ENCODE measurements around the gene BPHL. TPM values are rescaled to one million over a fixed set of nuclear protein-coding genes. Genes with fewer than 3 reads are reported as not detected.
A peak's percentile ranks its signal among the peaks of the same experiment; 100 is the strongest.
"Not testable (repeated sequence)": the region's sequence is repeated elsewhere in the genome, so short reads cannot be mapped to it uniquely, and the experiment has no call there.

The BPHL gene
- total RNA-seq, 1 donor from 2014 or later: 12.7 TPM

GRCh38 chr6:3143158-3143557 lies 24.6 kb downstream of the BPHL start:
- Histone ChIP-seq H3K36me3 (peaks cover 40% of the 10 kb centered on the region), H3K4me1 (peaks cover 16% of the 10 kb centered on the region), H3K4me3 (no peak overlapping the region), H3K9me3 (no peaks in the 10 kb centered on the region), H3K27me3 (ENCODE audit: low read depth) (no peaks in the 10 kb centered on the region), H3K27ac (no peak overlapping the region)
- TF ChIP-seq, protein P1, sequence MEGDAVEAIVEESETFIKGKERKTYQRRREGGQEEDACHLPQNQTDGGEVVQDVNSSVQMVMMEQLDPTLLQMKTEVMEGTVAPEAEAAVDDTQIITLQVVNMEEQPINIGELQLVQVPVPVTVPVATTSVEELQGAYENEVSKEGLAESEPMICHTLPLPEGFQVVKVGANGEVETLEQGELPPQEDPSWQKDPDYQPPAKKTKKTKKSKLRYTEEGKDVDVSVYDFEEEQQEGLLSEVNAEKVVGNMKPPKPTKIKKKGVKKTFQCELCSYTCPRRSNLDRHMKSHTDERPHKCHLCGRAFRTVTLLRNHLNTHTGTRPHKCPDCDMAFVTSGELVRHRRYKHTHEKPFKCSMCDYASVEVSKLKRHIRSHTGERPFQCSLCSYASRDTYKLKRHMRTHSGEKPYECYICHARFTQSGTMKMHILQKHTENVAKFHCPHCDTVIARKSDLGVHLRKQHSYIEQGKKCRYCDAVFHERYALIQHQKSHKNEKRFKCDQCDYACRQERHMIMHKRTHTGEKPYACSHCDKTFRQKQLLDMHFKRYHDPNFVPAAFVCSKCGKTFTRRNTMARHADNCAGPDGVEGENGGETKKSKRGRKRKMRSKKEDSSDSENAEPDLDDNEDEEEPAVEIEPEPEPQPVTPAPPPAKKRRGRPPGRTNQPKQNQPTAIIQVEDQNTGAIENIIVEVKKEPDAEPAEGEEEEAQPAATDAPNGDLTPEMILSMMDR (IDR thresholded peaks at IDR 0.05): no peak
- intact Hi-C loops (cut with DNase I): no loop called here
- no peak for ATAC-seq
- no peak for DNase-seq

DNA sequence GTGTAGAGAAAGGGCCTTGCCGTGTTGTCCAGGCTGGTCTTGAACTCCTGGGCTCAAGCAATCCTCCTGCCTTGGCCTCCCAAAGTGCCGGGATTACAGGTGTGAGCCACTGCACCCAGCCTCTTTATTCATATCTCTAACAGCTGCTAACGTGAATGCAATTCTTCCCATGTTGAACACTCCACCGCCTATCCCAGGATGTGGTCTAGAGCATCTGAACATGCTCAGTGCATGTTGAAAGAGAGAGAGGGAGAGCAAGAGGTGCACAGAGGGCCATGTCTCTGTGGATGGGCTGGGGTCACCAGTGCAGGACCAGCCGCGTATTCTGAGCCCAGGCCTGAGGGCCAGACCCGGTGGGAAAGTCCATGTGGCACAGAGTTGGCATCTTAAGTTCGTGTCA lies 26.1 kb downstream of the BPHL start:
- no peak for DNase-seq
- Histone ChIP-seq H3K4me3 (no peak overlapping the region), H3K4me1 (peaks cover 5% of the 10 kb centered on the region), H3K9me3 (no peaks in the 10 kb centered on the region), H3K27me3 (ENCODE audit: low read depth) (no peaks in the 10 kb centered on the region), H3K36me3 (peaks cover 44% of the 10 kb centered on the region), H3K27ac (no peak overlapping the region)
- no peak for ATAC-seq
- intact Hi-C loops (cut with DNase I): no loop called here
- TF ChIP-seq, protein P1 (IDR thresholded peaks at IDR 0.05): no peak

- Histone ChIP-seq H3K27me3 (ENCODE audit: low read depth) (no peaks in the 10 kb centered on the region), H3K9me3 (no peaks in the 10 kb centered on the region), H3K4me3 (no peak overlapping the region), H3K27ac (no peak overlapping the region), H3K4me1 (no peaks in the 10 kb centered on the region), H3K36me3 (peaks cover 22% of the 10 kb centered on the region)
- intact Hi-C loops (cut with DNase I): no loop called here
- DNase-seq (no peak), ATAC-seq (no peak)
- TF ChIP-seq, protein P1 (IDR thresholded peaks at IDR 0.05): no peak
These were observed 29.6 kb downstream of the BPHL start for GRCh38 chr6:3147914-3148757.

DNA sequence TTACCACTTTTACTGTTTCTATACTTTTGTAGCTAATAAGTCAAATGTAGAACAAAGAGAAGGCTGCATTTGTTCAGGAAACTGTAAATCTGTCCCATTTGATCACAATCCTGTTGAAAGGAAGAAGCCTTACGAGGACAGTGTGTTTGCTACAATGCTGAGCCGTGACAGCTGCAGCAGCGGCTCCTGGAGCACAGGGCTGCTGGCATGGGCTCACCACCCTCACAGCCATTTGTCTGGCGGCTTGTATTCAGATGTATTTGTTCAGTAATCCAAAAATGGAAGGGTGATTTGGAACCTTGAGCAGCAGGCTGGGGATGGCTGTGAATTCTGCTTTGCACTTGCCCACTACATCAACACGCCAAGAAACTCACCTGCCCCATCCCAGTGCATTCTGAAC lies 33.2 kb downstream of the BPHL start:
- no peak for DNase-seq
- Histone ChIP-seq H3K4me3 (no peak overlapping the region), H3K27ac (no peak overlapping the region), H3K4me1 (no peaks in the 10 kb centered on the region), H3K27me3 (ENCODE audit: low read depth) (no peaks in the 10 kb centered on the region), H3K9me3 (no peaks in the 10 kb centered on the region), H3K36me3 (peaks cover 30% of the 10 kb centered on the region)
- TF ChIP-seq, protein P1 (IDR thresholded peaks at IDR 0.05): no peak
- ATAC-seq: no peak
- intact Hi-C loops (cut with DNase I): no loop called here

GRCh38 chr6:3152689-3153088 lies 34.2 kb downstream of the BPHL start:
- no peak overlapping the region for H3K4me3 ChIP-seq
- TF ChIP-seq, protein P1 (IDR thresholded peaks at IDR 0.05): no peak
- no peak for ATAC-seq
- no peaks in the 10 kb centered on the region for H3K9me3 ChIP-seq
- no peak for DNase-seq
- H3K27ac ChIP-seq: no peak overlapping the region
- no peaks in the 10 kb centered on the region for H3K27me3 ChIP-seq (ENCODE audit: low read depth)
- H3K4me1 ChIP-seq: no peaks in the 10 kb centered on the region
- intact Hi-C loops (cut with DNase I): no loop called here
- peaks cover 22% of the 10 kb centered on the region for H3K36me3 ChIP-seq

DNA sequence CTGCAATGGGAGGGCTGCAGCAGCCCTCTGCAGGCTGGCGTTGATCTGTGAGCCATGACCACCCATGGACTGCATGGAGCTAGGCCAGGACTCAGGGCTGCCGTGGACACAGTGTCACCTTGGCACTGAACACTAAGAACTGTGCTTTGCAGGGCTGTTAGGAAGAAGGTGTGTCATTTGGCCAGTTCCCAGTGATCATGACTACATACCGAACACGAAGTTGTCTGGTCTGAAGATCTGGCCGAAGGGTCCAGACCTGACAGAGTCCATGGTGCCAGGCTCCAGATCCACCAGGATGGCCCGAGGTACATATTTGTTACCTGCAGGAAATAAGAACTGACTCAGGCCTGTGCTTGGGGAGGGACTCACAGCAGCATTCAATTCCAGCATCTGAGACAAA lies 36.9 kb downstream of the BPHL start:
- H3K27ac ChIP-seq; H3K4me1 ChIP-seq; DNase-seq; H3K9me3 ChIP-seq; H3K27me3 ChIP-seq (ENCODE audit: low read depth); H3K4me3 ChIP-seq; intact Hi-C loops (cut with DNase I); ATAC-seq: not testable (repeated sequence)
- peaks cover 16% of the 10 kb centered on the region for H3K36me3 ChIP-seq

- peak overlapping the region; percentile 96 for H3K27ac ChIP-seq
- H3K27me3 ChIP-seq (ENCODE audit: low read depth); intact Hi-C loops (cut with DNase I); H3K4me1 ChIP-seq; DNase-seq; H3K9me3 ChIP-seq: not testable (repeated sequence)
- peaks cover 16% of the 10 kb centered on the region for H3K36me3 ChIP-seq
- ATAC-seq: peak; percentile 2 to 5
- H3K4me3 ChIP-seq: peak overlapping the region; percentile 75
These were observed 37.9 kb downstream of the BPHL start for GRCh38 chr6:3156184-3157130.

Measured in lower lobe of right lung (tissue), 2 donors.